A549 (cell line): ENCODE results near the gene THADA. TPM values are rescaled to one million over a fixed set of nuclear protein-coding genes. Genes with fewer than 3 reads are reported as not detected.

Source experiments
- ATAC-seq, 2 experiments: fragments of 200-7000 bp in 1 of 2; fragments of >200 bp in 1 of 2; cut with Nextera tagmentation in 1 of 2; cut with Tn5 transposase in 1 of 2; 3 replicates each; pipeline versions ENCODE4 v1.8.0 to v1.9.1; 2018 to 2020; ENCODE audit warnings: mild to moderate bottlenecking in 1 of 2, moderate library complexity in 1 of 2
- CTCF ChIA-PET: fragments of 300-600 bp; sonication (Branson Sonifier 250); formaldehyde crosslinking; extraction: SDS; loops from one replicate; lab custom pipeline; 2021; ENCODE audit warnings: antibody characterized with exemption, inconsistent platforms; lab: Yijun Ruan, JAX
- POLR2A ChIA-PET: fragments of 350-600 bp; formaldehyde crosslinking; extraction: SDS; loops from one replicate; lab custom pipeline; 2021; ENCODE audit warnings: antibody characterized with exemption, inconsistent platforms; lab: Yijun Ruan, JAX
- DNase-seq, 2 experiments: peaks; one replicate each; pipeline versions ENCODE4 v3.0.0 to v3.0.0-alpha.2; 2011 to 2016; ENCODE audit warnings: low read depth in 1 of 2, low spot score in 1 of 2
- FAIRE-seq: peaks from 2 replicates; lab custom pipeline; 2011; peaks lifted over from hg19 to GRCh38; lab: Jason Lieb, UNC
- H3K27ac ChIP-seq, 2 experiments: fragments of >200 bp; sonication (Bioruptor Twin); formaldehyde crosslinking; 3 replicates each; pipeline ENCODE4 v1.5.1; 2016 to 2017
- H3K4me1 ChIP-seq: fragments of >200 bp; sonication (Bioruptor Twin); formaldehyde crosslinking; 3 replicates; pipeline ENCODE4 v1.6.1; 2016
- H3K4me2 ChIP-seq: fragments of >200 bp; sonication (Bioruptor Twin); formaldehyde crosslinking; 3 replicates; pipeline ENCODE4 v1.6.1; 2016
- H3K4me3 ChIP-seq: fragments of >200 bp; sonication (Bioruptor Twin); formaldehyde crosslinking; 3 replicates; pipeline ENCODE4 v1.5.1; 2016
- H3K9me3 ChIP-seq: fragments of >200 bp; sonication (Bioruptor Twin); formaldehyde crosslinking; 3 replicates; pipeline ENCODE4 v1.6.1; 2016
- ATOH8 ChIP-seq: fragments of 250-450 bp; sonication (Bioruptor Pico); IDR thresholded peaks from 2 replicates; pipeline ENCODE4 v1.5.0; 2020; ENCODE audit warnings: low read depth, mild to moderate bottlenecking, moderate library complexity
- BCL3 ChIP-seq: fragments of >200 bp; sonication (Bioruptor Twin); formaldehyde crosslinking; IDR thresholded peaks from 3 replicates; pipeline ENCODE4 v1.6.1; 2016
- EHF ChIP-seq: fragments of 250-450 bp; sonication (Bioruptor Pico); IDR thresholded peaks from 2 replicates; pipeline ENCODE4 v1.5.0; 2020; ENCODE audit warnings: mild to moderate bottlenecking
- EHMT2 ChIP-seq: fragments of 200-600 bp; sonication (generic); IDR thresholded peaks from 2 replicates; pipeline ENCODE4 v1.6.1; 2016; ENCODE audit warnings: antibody characterized with exemption, low read depth, mild to moderate bottlenecking, moderate library complexity
- FOSB ChIP-seq: fragments of 250-450 bp; sonication (Bioruptor Pico); IDR thresholded peaks from 2 replicates; pipeline ENCODE4 v1.5.0; 2020; ENCODE audit warnings: mild to moderate bottlenecking, moderate library complexity
- FOXS1 ChIP-seq: fragments of 250-450 bp; sonication (Bioruptor Pico); IDR thresholded peaks from 2 replicates; pipeline ENCODE4 v1.5.0; 2020; ENCODE audit warnings: mild to moderate bottlenecking, moderate library complexity
- GATA3 ChIP-seq: IDR thresholded peaks from 2 replicates; pipeline ENCODE4 v1.6.1; 2012; ENCODE audit warnings: borderline replicate concordance
- HOXA7 ChIP-seq: fragments of 250-450 bp; sonication (Bioruptor Pico); IDR thresholded peaks from 2 replicates; pipeline ENCODE4 v1.5.0; 2020; ENCODE audit warnings: mild to moderate bottlenecking, moderate library complexity
- KDM1A ChIP-seq: fragments of 200-600 bp; sonication (generic); IDR thresholded peaks from 2 replicates; pipeline ENCODE4 v1.6.1; 2016; ENCODE audit warnings: low read depth, mild to moderate bottlenecking
- KDM5A ChIP-seq: fragments of 200-600 bp; sonication (generic); IDR thresholded peaks from 2 replicates; pipeline ENCODE4 v1.6.1; 2016; ENCODE audit warnings: antibody characterized with exemption, mild to moderate bottlenecking
- MYC ChIP-seq: IDR thresholded peaks from 2 replicates; pipeline ENCODE4 v1.6.1; 2012; ENCODE audit warnings: mild to moderate bottlenecking, inconsistent platforms, low read length, improper control_type of control experiment, borderline replicate concordance
- NFE2L2 ChIP-seq: fragments of 150-350 bp; conservative IDR thresholded peaks from 2 replicates; pipeline ENCODE4 v1.6.1; 2014; ENCODE audit warnings: low read length
- NR3C1 ChIP-seq: fragments of >200 bp; sonication (Bioruptor Twin); formaldehyde crosslinking; IDR thresholded peaks from 3 replicates; pipeline ENCODE4 v1.6.1; 2017
- PHF8 ChIP-seq: fragments of 200-600 bp; sonication (generic); IDR thresholded peaks from 2 replicates; pipeline ENCODE4 v1.6.1; 2016; ENCODE audit warnings: low read depth, mild to moderate bottlenecking, antibody characterized with exemption, moderate library complexity, borderline replicate concordance
- RAD21 ChIP-seq, 2 experiments: fragments of >200 bp in 1 of 2; sonication (Bioruptor Twin) in 1 of 2; formaldehyde crosslinking in 1 of 2; IDR thresholded peaks in 1 of 2; conservative IDR thresholded peaks in 1 of 2; 2 replicates in 1 of 2; 3 replicates in 1 of 2; pipeline ENCODE4 v1.6.1; 2012 to 2018; ENCODE audit warnings: inconsistent platforms in 1 of 2
- REST ChIP-seq: fragments of 200-600 bp; sonication (generic); IDR thresholded peaks from 2 replicates; pipeline ENCODE4 v1.6.1; 2016; ENCODE audit warnings: antibody characterized with exemption, mild to moderate bottlenecking, moderate library complexity
- RFX5 ChIP-seq: fragments of 450-650 bp; IDR thresholded peaks from 2 replicates; pipeline ENCODE4 v1.7.1; 2014; ENCODE audit warnings: antibody characterized with exemption, mild to moderate bottlenecking, moderate library complexity
- SMC3 ChIP-seq: fragments of >200 bp; sonication (Bioruptor Twin); formaldehyde crosslinking; IDR thresholded peaks from 3 replicates; pipeline ENCODE4 v1.6.1; 2018; ENCODE audit warnings: inconsistent platforms
- TFCP2L1 ChIP-seq: fragments of 250-450 bp; sonication (Bioruptor Pico); IDR thresholded peaks from 2 replicates; pipeline ENCODE4 v1.5.0; 2021; ENCODE audit warnings: mild to moderate bottlenecking
- TP53 ChIP-seq: fragments of 250-450 bp; sonication (Bioruptor Pico); IDR thresholded peaks from 2 replicates; pipeline ENCODE4 v1.5.0; 2021; ENCODE audit warnings: mild to moderate bottlenecking, moderate library complexity
- ZC3H11A ChIP-seq: fragments of 450-650 bp; IDR thresholded peaks from 2 replicates; pipeline ENCODE4 v1.6.1; 2014; ENCODE audit warnings: antibody characterized with exemption, mild to moderate bottlenecking
- ZFP36 ChIP-seq: fragments of 450-650 bp; IDR thresholded peaks from 2 replicates; pipeline ENCODE4 v1.6.1; 2014; ENCODE audit warnings: borderline replicate concordance; ENCODE audit not compliant: partially characterized antibody
- ZNF302 ChIP-seq: fragments of 250-450 bp; sonication (Bioruptor Pico); IDR thresholded peaks from 2 replicates; pipeline ENCODE4 v1.9.0; 2021; ENCODE audit warnings: inconsistent platforms, mild to moderate bottlenecking, moderate library complexity
- ZSCAN20 ChIP-seq: fragments of 250-450 bp; sonication (Bioruptor Pico); IDR thresholded peaks from 2 replicates; pipeline ENCODE4 v1.8.0; 2022; ENCODE audit warnings: mild to moderate bottlenecking, moderate library complexity
- WGBS: methylation state at CpG from one replicate; pipeline ENCODE4 v1.1.6; 2017; ENCODE audit errors: missing lambda C conversion rate; 5-methylcytosine and 5-hydroxymethylcytosine counted together
- polyA plus RNA-seq, 4 experiments: library from polyadenylated mRNA; depleted of rRNA in 3 of 4; stranded (reverse); fragments of >200 nt; fragmentation: RNase III in 1 of 4; extraction: RNeasy Plus Mini Kit Qiagen cat#74134 plus additional on column Dnase treatment in 1 of 4; gene quantifications; 2 replicates in 3 of 4; 3 replicates in 1 of 4; pipeline ENCODE4 v1.2.3, GENCODE V29; 2011 to 2017
- TF ChIP-seq, protein P1 (sequence below): fragments of >200 bp; sonication (Bioruptor Twin); formaldehyde crosslinking; IDR thresholded peaks from 2 replicates; pipeline ENCODE4 v1.6.1; 2016
- TF ChIP-seq, protein P2 (sequence below): fragments of 150-350 bp; IDR thresholded peaks from 2 replicates; pipeline ENCODE4 v1.6.1; 2014; ENCODE audit warnings: low read depth, mild to moderate bottlenecking, low read length

The THADA gene
- polyA plus RNA-seq, 2 of the 4 experiments (the other 2 are of a cell fraction), result 21.8 to 37.9 TPM

DNA sequence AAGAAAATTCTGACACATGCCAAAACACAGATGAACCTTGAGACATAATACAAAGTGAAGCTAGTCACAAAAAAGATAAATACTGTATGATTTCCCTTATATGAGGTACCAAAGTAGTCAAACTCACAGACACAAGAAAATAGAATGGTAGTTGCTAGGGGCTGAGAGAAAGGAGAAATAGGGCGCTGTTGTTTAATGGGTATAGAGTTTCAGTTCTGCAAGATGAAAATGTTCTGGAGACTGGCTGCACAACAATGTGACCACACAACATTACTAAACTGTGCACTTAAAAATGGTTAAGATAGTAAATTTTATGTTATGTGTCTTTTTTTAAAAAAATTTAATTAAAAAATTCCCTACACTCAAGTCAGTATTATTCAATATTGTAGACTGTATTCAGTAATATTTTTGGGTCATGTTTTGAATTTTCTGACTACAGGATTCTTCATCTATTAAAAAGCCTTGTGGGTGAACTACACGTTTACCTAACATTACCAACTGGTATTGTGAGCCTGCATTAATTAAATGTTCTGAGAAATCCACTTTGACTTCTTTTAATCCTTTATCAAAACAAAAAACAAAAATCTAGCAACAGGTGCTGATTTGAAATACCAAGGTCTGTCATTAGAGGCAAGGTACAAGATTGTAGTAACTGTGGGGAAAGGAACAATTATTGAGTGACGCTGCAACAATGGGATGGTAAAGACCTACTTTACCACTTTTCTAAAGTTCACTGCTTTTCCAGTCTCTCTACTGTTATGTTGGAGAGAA lies 228.6 kb downstream of the THADA start:
- ATAC-seq (no peak), DNase-seq (no peak), FAIRE-seq (no peak)
- peaks cover 12% of the 10 kb centered on the region; the same call in 2 of the 3 replicates for H3K4me1 ChIP-seq
- no peak overlapping the region for H3K4me3 ChIP-seq
- ChIA-PET CTCF (interaction anchor here (0.7 kb wide), 1 partner anchor 26 kb away, joined by 3 read pairs; no protein-coding TSS in a partner anchor), POLR2A (no interaction called here)
- no peak overlapping the region for H3K27ac ChIP-seq
- TF ChIP-seq, protein P1, sequence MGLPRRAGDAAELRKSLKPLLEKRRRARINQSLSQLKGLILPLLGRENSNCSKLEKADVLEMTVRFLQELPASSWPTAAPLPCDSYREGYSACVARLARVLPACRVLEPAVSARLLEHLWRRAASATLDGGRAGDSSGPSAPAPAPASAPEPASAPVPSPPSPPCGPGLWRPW, result no peak
- TF ChIP-seq ATOH8 (no peak), PHF8 (no peak), HOXA7 (CRISPR knock-in tag) (no peak), ZC3H11A (no peak), NFE2L2 (no peak), ZSCAN20 (CRISPR knock-in tag) (no peak), TP53 (CRISPR knock-in tag) (no peak), ZNF302 (CRISPR knock-in tag) (no peak), ZFP36 (no peak), TFCP2L1 (CRISPR knock-in tag) (no peak), REST (no peak), GATA3 (no peak)
- TF ChIP-seq, protein P2, sequence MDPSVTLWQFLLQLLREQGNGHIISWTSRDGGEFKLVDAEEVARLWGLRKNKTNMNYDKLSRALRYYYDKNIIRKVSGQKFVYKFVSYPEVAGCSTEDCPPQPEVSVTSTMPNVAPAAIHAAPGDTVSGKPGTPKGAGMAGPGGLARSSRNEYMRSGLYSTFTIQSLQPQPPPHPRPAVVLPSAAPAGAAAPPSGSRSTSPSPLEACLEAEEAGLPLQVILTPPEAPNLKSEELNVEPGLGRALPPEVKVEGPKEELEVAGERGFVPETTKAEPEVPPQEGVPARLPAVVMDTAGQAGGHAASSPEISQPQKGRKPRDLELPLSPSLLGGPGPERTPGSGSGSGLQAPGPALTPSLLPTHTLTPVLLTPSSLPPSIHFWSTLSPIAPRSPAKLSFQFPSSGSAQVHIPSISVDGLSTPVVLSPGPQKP, result no peak
- 91% methylated on average over 3 of the region's 3 CpGs for WGBS
- no peaks in the 10 kb centered on the region for H3K9me3 ChIP-seq
- H3K4me2 ChIP-seq, result no peak overlapping the region

- DNase-seq, result no peak
- Histone ChIP-seq H3K27ac (no peak overlapping the region), H3K4me3 (no peak overlapping the region), H3K4me1 (peaks cover 14% of the 10 kb centered on the region; the same call in 2 of the 3 replicates), H3K4me2 (no peak overlapping the region), H3K9me3 (no peaks in the 10 kb centered on the region)
- ATAC-seq, result no peak
- 84% methylated on average over 4 of the region's 4 CpGs for WGBS
- no peak for FAIRE-seq
- POLR2A ChIA-PET, result interaction anchor here (0.6 kb wide), 1 partner anchor 365 kb away, joined by 3 read pairs; no protein-coding TSS in a partner anchor
- CTCF ChIA-PET, result no interaction called here
- TF ChIP-seq EHMT2 (no peak), FOSB (no peak), BCL3 (no peak), ZSCAN20 (CRISPR knock-in tag) (no peak), RFX5 (no peak), RAD21 (conservative IDR thresholded peaks at IDR 0.05 in 1 of 2, IDR thresholded peaks at IDR 0.05 in 1 of 2) (no peak), NR3C1 (no peak), GATA3 (no peak), EHF (no peak), KDM1A (no peak), FOXS1 (CRISPR knock-in tag) (no peak), MYC (no peak), KDM5A (no peak), ZC3H11A (no peak), SMC3 (no peak), REST (no peak)
Measured at GRCh38 chr2:43363120-43363519, 232.7 kb downstream of the THADA start.
